Lower leg skin (tissue), 4 donors: Measurements from ENCODE around the gene PTPRN2. TPM values are rescaled to one million over a fixed set of nuclear protein-coding genes. Genes with fewer than 3 reads are reported as not detected.
"Not testable (repeated sequence)": the region's sequence is repeated elsewhere in the genome, so short reads cannot be mapped to it uniquely, and the experiment has no call there.

Experiments used
- DNase-seq, 2 donors: peaks; one replicate each; pipeline ENCODE4 v3.0.0-alpha.2; 2019; ENCODE audit warnings: low spot score in 2 of 2
- H3K4me3 ChIP-seq: fragments of 200-600 bp; sonication (generic); 2 replicates; pipeline ENCODE4 v1.5.1; 2017; ENCODE audit warnings: mild to moderate bottlenecking, low read depth; ENCODE audit not compliant: poor library complexity, severe bottlenecking
- CTCF ChIP-seq, 3 donors: fragments of 450-650 bp; IDR thresholded peaks; one replicate each; pipeline ENCODE4 v1.5.1; 2016; ENCODE audit warnings: antibody characterized with exemption in 3 of 3, mild to moderate bottlenecking in 3 of 3, moderate library complexity in 2 of 3
- POLR2A ChIP-seq, 2 donors: fragments of 450-650 bp; IDR thresholded peaks; one replicate each; pipeline ENCODE4 v1.6.1; 2016 to 2017; ENCODE audit warnings: antibody characterized with exemption in 2 of 2, mild to moderate bottlenecking in 1 of 2, moderate library complexity in 1 of 2
- WGBS, 2 donors: methylation state at CpG; one replicate each; pipeline ENCODE4 v1.1.5; 2018; 5-methylcytosine and 5-hydroxymethylcytosine counted together
- intact Hi-C: fragments of 100-400 bp; cut with DNase I; formaldehyde crosslinking; loops from one replicate; pipeline ENCODE4 v1.15.0; 2023; ENCODE audit warnings: low total_unique reads
- total RNA-seq, 4 donors: library from RNA; depleted of rRNA; stranded (reverse); fragments of >200 nt; gene quantifications; one replicate each; pipeline ENCODE4 v1.1.0, GENCODE V29; 2016

The PTPRN2 gene
- total RNA-seq, 4 donors from 2014 or later, result 0.11 to 1.6 (median 0.92) TPM

- WGBS, 2 donors, result 73 to 75% methylated on average over 17 of the region's 17 CpGs
- DNase-seq, result no peak
- no peak overlapping the region for H3K4me3 ChIP-seq
- no peak for TF ChIP-seq POLR2A (IDR thresholded peaks at IDR 0.05)
- no peak for TF ChIP-seq CTCF (IDR thresholded peaks at IDR 0.05)
- intact Hi-C loops, result no loop called here
These were observed 276.5 kb downstream of the PTPRN2 start for GRCh38 chr7:158310924-158311666.

DNA sequence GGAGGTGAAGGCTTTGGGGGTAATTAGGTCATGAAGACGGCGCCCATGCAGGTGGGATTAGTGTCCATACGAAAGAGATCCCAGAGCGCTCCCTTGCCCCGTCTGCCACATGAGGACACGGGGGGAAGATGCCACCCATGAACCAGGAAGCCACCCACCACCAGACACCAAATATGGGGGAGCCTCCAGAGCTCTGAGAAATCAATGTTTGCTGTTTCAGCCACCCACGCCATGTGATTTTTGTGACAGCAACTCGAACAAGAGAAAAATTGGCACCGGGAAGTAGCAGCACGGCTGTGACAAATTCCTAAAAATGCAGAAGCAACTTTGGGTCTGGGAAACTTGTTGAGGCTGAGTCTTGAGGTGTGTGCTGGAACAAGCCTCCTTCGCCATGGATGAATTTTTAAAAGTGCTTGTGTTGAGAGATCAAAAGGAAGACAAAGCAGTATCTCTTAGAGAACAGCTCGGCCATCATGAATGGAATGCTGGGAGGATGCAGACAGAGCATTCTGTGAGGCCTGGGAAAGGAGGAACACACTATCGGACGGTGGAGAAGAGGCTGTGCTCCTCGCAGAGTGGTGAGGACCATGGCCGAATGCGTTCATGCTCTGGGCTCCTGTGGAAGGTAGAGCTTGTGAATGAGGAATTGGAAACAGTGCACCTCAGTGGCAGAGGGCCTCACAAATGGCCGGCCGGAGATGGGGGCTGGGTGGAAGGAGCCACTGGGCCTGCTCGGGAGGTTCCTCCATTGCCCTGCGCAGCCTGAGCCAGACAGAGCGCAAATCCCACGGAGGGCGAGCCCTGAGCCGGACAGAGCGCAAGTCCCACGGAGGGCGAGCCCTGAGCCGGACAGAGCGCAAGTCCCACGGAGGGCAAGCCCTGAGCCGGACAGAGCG lies 277.5 kb downstream of the PTPRN2 start:
- WGBS, 2 donors, result 87 to 88% methylated on average over 30 to 31 of the region's 33 CpGs
- no peak for TF ChIP-seq CTCF (IDR thresholded peaks at IDR 0.05)
- TF ChIP-seq POLR2A (IDR thresholded peaks at IDR 0.05), result no peak
- intact Hi-C loops, result no loop called here
- H3K4me3 ChIP-seq, result no peak overlapping the region
- DNase-seq, result no peak

GRCh38 chr7:158308001-158308400 lies 279.6 kb downstream of the PTPRN2 start:
- no peak for DNase-seq
- no peak for TF ChIP-seq POLR2A (IDR thresholded peaks at IDR 0.05)
- no peak overlapping the region for H3K4me3 ChIP-seq
- WGBS, 2 donors, result 56 to 66% methylated on average over 1 of the region's 1 CpG
- intact Hi-C loops, result no loop called here

GRCh38 chr7:158304072-158304471 lies 283.6 kb downstream of the PTPRN2 start:
- intact Hi-C loops, H3K4me3 ChIP-seq, DNase-seq: not testable (repeated sequence)
- 84 to 88% methylated on average over 6 of the region's 6 CpGs for WGBS, 2 donors

DNA sequence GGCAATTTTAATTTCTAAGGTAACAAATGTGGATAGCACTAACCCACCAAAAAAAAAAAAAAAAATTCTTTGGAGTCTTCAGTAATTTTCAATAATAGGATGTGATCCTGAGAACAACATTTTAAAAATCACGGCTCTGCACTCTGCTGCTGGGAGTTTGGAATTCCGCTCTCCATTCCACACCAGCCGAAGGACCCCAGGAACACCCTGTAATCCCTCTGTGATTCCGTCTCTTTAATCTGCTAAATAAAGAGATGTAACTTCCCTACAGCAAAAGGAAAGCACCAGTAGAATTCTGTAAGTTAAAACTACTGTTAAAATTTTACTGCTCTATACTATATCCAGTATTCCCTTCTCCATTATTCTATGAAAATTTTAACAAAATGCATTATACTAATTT lies 284.5 kb downstream of the PTPRN2 start:
- intact Hi-C loops, result no loop called here
- WGBS, 2 donors, result 68 to 78% methylated on average over 4 of the region's 4 CpGs
- TF ChIP-seq CTCF (IDR thresholded peaks at IDR 0.05) (no peak), POLR2A (IDR thresholded peaks at IDR 0.05) (no peak)
- DNase-seq, result no peak
- H3K4me3 ChIP-seq, result no peak overlapping the region

DNA sequence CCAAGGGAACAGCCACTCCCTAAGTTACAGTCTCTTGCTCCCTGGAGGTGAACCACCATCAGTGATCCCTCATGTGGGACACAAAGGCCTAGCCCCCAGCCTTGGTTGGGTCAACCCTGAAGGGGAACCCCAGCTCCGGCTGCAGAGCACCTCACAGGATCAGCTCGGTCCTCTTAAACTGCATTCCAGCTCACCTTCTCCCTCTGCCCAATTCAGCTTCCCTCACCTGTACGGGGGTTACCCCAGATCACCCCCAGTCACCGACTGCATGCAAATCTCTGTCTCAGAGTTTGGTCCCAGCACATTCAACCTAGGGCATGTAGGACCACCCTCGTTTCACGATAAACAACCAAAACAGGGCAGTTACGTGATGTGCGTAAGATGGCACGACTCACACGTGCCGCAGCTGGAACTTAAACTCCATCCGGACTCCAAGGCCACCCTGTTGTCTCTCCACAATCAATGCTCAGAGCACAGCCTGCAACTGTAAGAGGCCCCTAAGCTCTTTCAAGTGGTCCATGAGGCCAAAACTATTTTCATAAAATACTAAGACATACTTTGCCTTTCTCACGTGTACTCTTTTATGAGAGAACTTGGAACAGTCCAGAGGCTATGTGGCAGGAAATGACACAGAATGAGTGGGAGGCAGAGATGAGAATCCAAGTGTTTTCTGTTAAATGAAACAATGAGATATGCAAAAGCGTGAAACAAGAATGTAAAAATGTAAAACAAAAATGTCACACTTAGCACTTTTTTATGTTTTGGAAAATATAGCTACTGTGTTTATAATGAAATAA lies 285.2 kb downstream of the PTPRN2 start:
- TF ChIP-seq POLR2A (IDR thresholded peaks at IDR 0.05) (no peak), CTCF (IDR thresholded peaks at IDR 0.05) (no peak)
- intact Hi-C loops, result no loop called here
- no peak overlapping the region for H3K4me3 ChIP-seq
- no peak for DNase-seq
- 76 to 82% methylated on average over 14 of the region's 14 CpGs for WGBS, 2 donors
